ENCODE results near the gene SFXN5.

SFXN5 gene

GRCh38 chr2:72940786-72941185 is 130.7 kb downstream of the SFXN5 start:
- DNase-seq (ENCODE audit: low read depth), result peak; percentile 76

GRCh38 chr2:72940361-72940760 is 131.2 kb downstream of the SFXN5 start:
- DNase-seq (ENCODE audit: low read depth), result no peak

GRCh38 chr2:72938455-72938854 is 133.1 kb downstream of the SFXN5 start:
- DNase-seq (ENCODE audit: low read depth), result no peak

GRCh38 chr2:72937356-72937669 is 134.2 kb downstream of the SFXN5 start:
- DNase-seq (ENCODE audit: low read depth), result peak; percentile 22

- DNase-seq (ENCODE audit: low read depth), result no peak
Observed at GRCh38 chr2:72936660-72937355, 134.7 kb downstream of the SFXN5 start.

- DNase-seq (ENCODE audit: low read depth), result no peak
Observed at GRCh38 chr2:72935611-72935957, 135.9 kb downstream of the SFXN5 start.

GRCh38 chr2:72934683-72935610 is 136.6 kb downstream of the SFXN5 start:
- no peak for DNase-seq (ENCODE audit: low read depth)

- no peak for DNase-seq (ENCODE audit: low read depth)
Observed at GRCh38 chr2:72933646-72934151, 137.8 kb downstream of the SFXN5 start.

- DNase-seq (ENCODE audit: low read depth), result no peak
Observed at GRCh38 chr2:72933207-72933606, 138.3 kb downstream of the SFXN5 start.

GRCh38 chr2:72932805-72933204 is 138.7 kb downstream of the SFXN5 start:
- no peak for DNase-seq (ENCODE audit: low read depth)

- DNase-seq (ENCODE audit: low read depth), result peak; percentile 39
Observed at GRCh38 chr2:72932045-72932740, 139.3 kb downstream of the SFXN5 start.

GRCh38 chr2:72931280-72931910 is 140.1 kb downstream of the SFXN5 start:
- DNase-seq (ENCODE audit: low read depth), result no peak

GRCh38 chr2:72929010-72929409 is 142.5 kb downstream of the SFXN5 start:
- DNase-seq (ENCODE audit: low read depth), result no peak

GRCh38 chr2:72927619-72928550 is 143.6 kb downstream of the SFXN5 start:
- DNase-seq (ENCODE audit: low read depth), result no peak

GRCh38 chr2:72926811-72927465 is 144.6 kb downstream of the SFXN5 start:
- DNase-seq (ENCODE audit: low read depth), result no peak

GRCh38 chr2:72926368-72926767 is 145.1 kb downstream of the SFXN5 start:
- no peak for DNase-seq (ENCODE audit: low read depth)

- DNase-seq (ENCODE audit: low read depth), result no peak
Observed at GRCh38 chr2:72925328-72925943, 146.1 kb downstream of the SFXN5 start.

- DNase-seq (ENCODE audit: low read depth), result no peak
Observed at GRCh38 chr2:72924353-72925240, 146.9 kb downstream of the SFXN5 start.

- no peak for DNase-seq (ENCODE audit: low read depth)
Observed at GRCh38 chr2:72923833-72924352, 147.6 kb downstream of the SFXN5 start.
